DOHH2 (cell line): ENCODE measurements around the gene MITD1.

ENCODE experiments used
- CTCF ChIP-seq: fragments of 200-600 bp; sonication (generic); IDR thresholded peaks from one replicate; pipeline ENCODE4 v1.5.1; 2014; ENCODE audit warnings: antibody characterized with exemption, mild to moderate bottlenecking, low read depth, low read length; ENCODE audit not compliant: poor library complexity, severe bottlenecking
- EZH2phosphoT487 ChIP-seq: fragments of 200-600 bp; sonication (generic); IDR thresholded peaks from 2 replicates; pipeline ENCODE4 v1.6.1; 2017; ENCODE audit warnings: borderline replicate concordance, mild to moderate bottlenecking, antibody characterized with exemption, low read length, moderate library complexity, mixed read lengths

GRCh38 chr2:99169534-99169933 lies 11.3 kb downstream of the MITD1 start:
- TF ChIP-seq CTCF, result no peak
- no peak for TF ChIP-seq EZH2phosphoT487
